Liver (tissue), 3 donors: ENCODE results near the gene UNKL.

Source experiments
- CTCF ChIP-seq: fragments of 150-350 bp; IDR thresholded peaks from 2 replicates; pipeline ENCODE4 v1.5.1; 2017; ENCODE audit warnings: improper control_type of control experiment, low read depth, low read length; ENCODE audit not compliant: missing input control
- MAX ChIP-seq: IDR thresholded peaks from 2 replicates; pipeline ENCODE4 v1.6.1; 2016; ENCODE audit warnings: antibody characterized with exemption
- TAF1 ChIP-seq: conservative IDR thresholded peaks from 2 replicates; pipeline ENCODE4 v1.6.1; 2016; ENCODE audit warnings: antibody characterized with exemption, mild to moderate bottlenecking
- YY1 ChIP-seq: IDR thresholded peaks from 2 replicates; pipeline ENCODE4 v1.6.1; 2016; ENCODE audit warnings: antibody characterized with exemption, mild to moderate bottlenecking
- donor health status: healthy.
- donor health status: healthy.

- TF ChIP-seq MAX (no peak), CTCF (no peak), TAF1 (no peak), YY1 (no peak)
These were observed 2.0 kb upstream of the UNKL start for GRCh38 chr16:1416521-1416941.
